ENCODE data around the gene TTC34.

- TF ChIP-seq POLR2A (IDR thresholded peaks at IDR 0.05) (peak; percentile 67), CTCF (IDR thresholded peaks at IDR 0.05) (no peak), POLR2AphosphoS5 (IDR thresholded peaks at IDR 0.05) (peak; percentile 50 to 77 (median 75))
Observed at GRCh38 chr1:2642560-2643413, 158.7 kb downstream of the TTC34 start.
